ENCODE data around the gene BROX.

DNA sequence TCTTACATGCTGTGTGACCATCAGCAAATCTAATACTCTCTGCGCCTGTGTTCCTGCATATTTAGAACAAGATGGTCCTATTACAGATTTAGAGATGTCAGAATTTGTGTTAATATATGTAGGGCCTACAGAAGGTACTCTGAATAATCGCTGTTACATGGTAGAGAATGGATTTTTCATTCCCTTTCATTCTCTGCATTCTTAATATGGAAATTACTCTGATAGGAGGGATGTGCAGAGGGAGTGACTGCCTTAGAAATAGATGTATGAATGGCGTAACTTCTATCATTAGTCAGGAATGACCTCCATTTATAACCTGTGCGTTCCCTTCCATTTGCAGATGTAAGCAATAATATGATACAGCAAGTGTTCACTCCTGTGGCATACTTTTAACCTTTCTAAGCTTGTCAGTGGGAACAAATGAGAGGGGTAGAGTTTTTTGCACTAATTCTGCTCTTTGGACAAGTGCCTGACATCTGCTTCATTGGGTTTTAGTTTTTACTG lies 48.9 kb upstream of the BROX start:
- no peak for TF ChIP-seq POLR2A (IDR thresholded peaks at IDR 0.05)
- TF ChIP-seq, protein P1, sequence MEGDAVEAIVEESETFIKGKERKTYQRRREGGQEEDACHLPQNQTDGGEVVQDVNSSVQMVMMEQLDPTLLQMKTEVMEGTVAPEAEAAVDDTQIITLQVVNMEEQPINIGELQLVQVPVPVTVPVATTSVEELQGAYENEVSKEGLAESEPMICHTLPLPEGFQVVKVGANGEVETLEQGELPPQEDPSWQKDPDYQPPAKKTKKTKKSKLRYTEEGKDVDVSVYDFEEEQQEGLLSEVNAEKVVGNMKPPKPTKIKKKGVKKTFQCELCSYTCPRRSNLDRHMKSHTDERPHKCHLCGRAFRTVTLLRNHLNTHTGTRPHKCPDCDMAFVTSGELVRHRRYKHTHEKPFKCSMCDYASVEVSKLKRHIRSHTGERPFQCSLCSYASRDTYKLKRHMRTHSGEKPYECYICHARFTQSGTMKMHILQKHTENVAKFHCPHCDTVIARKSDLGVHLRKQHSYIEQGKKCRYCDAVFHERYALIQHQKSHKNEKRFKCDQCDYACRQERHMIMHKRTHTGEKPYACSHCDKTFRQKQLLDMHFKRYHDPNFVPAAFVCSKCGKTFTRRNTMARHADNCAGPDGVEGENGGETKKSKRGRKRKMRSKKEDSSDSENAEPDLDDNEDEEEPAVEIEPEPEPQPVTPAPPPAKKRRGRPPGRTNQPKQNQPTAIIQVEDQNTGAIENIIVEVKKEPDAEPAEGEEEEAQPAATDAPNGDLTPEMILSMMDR (IDR thresholded peaks at IDR 0.05 in 4 of 5, conservative IDR thresholded peaks at IDR 0.05 in 1 of 5), result no peak

All from gastrocnemius medialis (tissue), 4 donors.